ENCODE results near the gene FYB1. TPM values are rescaled to one million over a fixed set of nuclear protein-coding genes. Genes with fewer than 3 reads are reported as not detected.

FYB1 gene
- total RNA-seq, 1 donor from 2014 or later = 31.3 TPM

GRCh38 chr5:39175273-39175955, 43.9 kb downstream of the FYB1 start:
- no peak for DNase-seq (ENCODE audit: low spot score)
- intact Hi-C loops (cut with DNase I) = no loop called here
- ATAC-seq = no peak

- ATAC-seq = no peak
Observed at GRCh38 chr5:39173069-39173468, 46.3 kb downstream of the FYB1 start.

GRCh38 chr5:39172593-39172992, 46.8 kb downstream of the FYB1 start:
- intact Hi-C loops (cut with DNase I) = no loop called here
- DNase-seq (ENCODE audit: low spot score) = no peak
- ATAC-seq = no peak

More at GRCh38 chr5:39173069-39173468, 46.3 kb downstream of the FYB1 start:
- intact Hi-C loops (cut with DNase I) = no loop called here
- no peak for DNase-seq (ENCODE audit: low spot score)

GRCh38 chr5:39171647-39172046, 47.7 kb downstream of the FYB1 start:
- ATAC-seq (no peak), DNase-seq (ENCODE audit: low spot score) (no peak)
- intact Hi-C loops (cut with DNase I) = no loop called here

GRCh38 chr5:39169081-39169480, 50.3 kb downstream of the FYB1 start:
- intact Hi-C loops (cut with DNase I) = no loop called here
- ATAC-seq (no peak), DNase-seq (ENCODE audit: low spot score) (no peak)

GRCh38 chr5:39167972-39168342, 51.4 kb downstream of the FYB1 start:
- ATAC-seq = no peak
- intact Hi-C loops (cut with DNase I) = no loop called here
- DNase-seq (ENCODE audit: low spot score) = no peak

GRCh38 chr5:39167141-39167971, 52.0 kb downstream of the FYB1 start:
- intact Hi-C loops (cut with DNase I) = no loop called here
- no peak for DNase-seq (ENCODE audit: low spot score)

GRCh38 chr5:39164529-39165402, 54.6 kb downstream of the FYB1 start:
- ATAC-seq (no peak), DNase-seq (ENCODE audit: low spot score) (no peak)
- intact Hi-C loops (cut with DNase I) = no loop called here

More at GRCh38 chr5:39167141-39167971, 52.0 kb downstream of the FYB1 start:
- no peak for ATAC-seq

- intact Hi-C loops (cut with DNase I) = no loop called here
- DNase-seq (ENCODE audit: low spot score) (no peak), ATAC-seq (peak; percentile 49)
Observed at GRCh38 chr5:39164016-39164415, 55.3 kb downstream of the FYB1 start.

GRCh38 chr5:39161578-39161977, 57.8 kb downstream of the FYB1 start:
- intact Hi-C loops (cut with DNase I) = no loop called here
- ATAC-seq (no peak), DNase-seq (ENCODE audit: low spot score) (no peak)

GRCh38 chr5:39160576-39161213, 58.7 kb downstream of the FYB1 start:
- DNase-seq (ENCODE audit: low spot score) (no peak), ATAC-seq (no peak)
- intact Hi-C loops (cut with DNase I) = no loop called here

- intact Hi-C loops (cut with DNase I) = no loop called here
- DNase-seq (ENCODE audit: low spot score) (no peak), ATAC-seq (no peak)
Observed at GRCh38 chr5:39159811-39160490, 59.4 kb downstream of the FYB1 start.

GRCh38 chr5:39158786-39159185, 60.6 kb downstream of the FYB1 start:
- intact Hi-C loops (cut with DNase I) = no loop called here
- DNase-seq (ENCODE audit: low spot score) (no peak), ATAC-seq (no peak)

GRCh38 chr5:39158127-39158593, 61.2 kb downstream of the FYB1 start:
- no peak for DNase-seq (ENCODE audit: low spot score)
- no peak for ATAC-seq
- intact Hi-C loops (cut with DNase I) = no loop called here

- ATAC-seq (no peak), DNase-seq (ENCODE audit: low spot score) (no peak)
- intact Hi-C loops (cut with DNase I) = no loop called here
Observed at GRCh38 chr5:39157701-39158100, 61.7 kb downstream of the FYB1 start.

- no peak for ATAC-seq
- DNase-seq (ENCODE audit: low spot score) = no peak
- intact Hi-C loops (cut with DNase I) = no loop called here
Observed at GRCh38 chr5:39156082-39156481, 63.3 kb downstream of the FYB1 start.

GRCh38 chr5:39151745-39152144, 67.6 kb downstream of the FYB1 start:
- DNase-seq (ENCODE audit: low spot score) (no peak), ATAC-seq (no peak)
- intact Hi-C loops (cut with DNase I) = no loop called here

GRCh38 chr5:39149966-39150365, 69.4 kb downstream of the FYB1 start:
- intact Hi-C loops (cut with DNase I) = no loop called here
- ATAC-seq (no peak), DNase-seq (ENCODE audit: low spot score) (no peak)

Data from sciatic nerve (tissue), 2 donors.